MM.1S (cell line): ENCODE measurements around the gene RHBDL2.

ENCODE experiments used
- DNase-seq: peaks from one replicate; pipeline ENCODE4 v3.0.0-alpha.2; 2015
- H2AFZ ChIP-seq: fragments of 300-600 bp; sonication (generic); 2 replicates; pipeline ENCODE4 v1.6.0; 2016; ENCODE audit warnings: antibody characterized with exemption, low read length
- H3F3A ChIP-seq: fragments of 300-600 bp; sonication (generic); 2 replicates; pipeline ENCODE4 v1.6.1; 2016; ENCODE audit warnings: mild to moderate bottlenecking, antibody characterized with exemption, low read length, moderate library complexity, mixed read lengths; ENCODE audit not compliant: insufficient read depth
- H3K27ac ChIP-seq: fragments of 300-600 bp; sonication (generic); 2 replicates; pipeline ENCODE4 v1.5.1; 2016; ENCODE audit warnings: mild to moderate bottlenecking, low read length
- H3K27me3 ChIP-seq: fragments of 300-600 bp; sonication (generic); replicated peaks from 2 replicates; pipeline ENCODE4 v1.6.0; 2016; ENCODE audit warnings: low read length; ENCODE audit not compliant: insufficient read depth
- H3K36me3 ChIP-seq: fragments of 300-600 bp; sonication (generic); replicated peaks from 2 replicates; pipeline ENCODE4 v1.6.1; 2016; ENCODE audit warnings: mild to moderate bottlenecking, low read length, mixed read lengths; ENCODE audit not compliant: insufficient read depth
- H3K4me1 ChIP-seq: fragments of 300-600 bp; sonication (generic); 2 replicates; pipeline ENCODE4 v1.6.1; 2016; ENCODE audit warnings: low read length, mixed read lengths
- H3K4me2 ChIP-seq: fragments of 300-600 bp; sonication (generic); 2 replicates; pipeline ENCODE4 v1.6.0; 2016; ENCODE audit warnings: low read depth, low read length
- H3K4me3 ChIP-seq: fragments of 300-600 bp; sonication (generic); 2 replicates; pipeline ENCODE4 v1.5.1; 2016; ENCODE audit warnings: low read length, mixed read lengths
- H3K79me2 ChIP-seq: fragments of 300-600 bp; sonication (generic); 2 replicates; pipeline ENCODE4 v1.6.1; 2016; ENCODE audit warnings: mixed run types, low read length, mixed read lengths
- H3K9ac ChIP-seq: fragments of 300-600 bp; sonication (generic); 2 replicates; pipeline ENCODE4 v1.6.1; 2016; ENCODE audit warnings: low read length, mixed read lengths
- H3K9me2 ChIP-seq: fragments of 300-600 bp; sonication (generic); replicated peaks from 2 replicates; pipeline ENCODE4 v1.6.1; 2016; ENCODE audit warnings: mild to moderate bottlenecking, low read length, mixed read lengths; ENCODE audit not compliant: insufficient read depth
- H3K9me3 ChIP-seq: fragments of 300-600 bp; sonication (generic); replicated peaks from 2 replicates; pipeline ENCODE4 v1.6.1; 2016; ENCODE audit warnings: mild to moderate bottlenecking, low read length, mixed read lengths; ENCODE audit not compliant: insufficient read depth
- H4K20me1 ChIP-seq: fragments of 300-600 bp; sonication (generic); 2 replicates; pipeline ENCODE4 v1.6.1; 2016; ENCODE audit warnings: mild to moderate bottlenecking, low read length, moderate library complexity, mixed read lengths; ENCODE audit not compliant: insufficient read depth
- EZH2 ChIP-seq: fragments of 300-600 bp; sonication (generic); optimal IDR thresholded peaks from 2 replicates; pipeline ENCODE3; 2017; ENCODE audit warnings: low read depth, mild to moderate bottlenecking, antibody characterized with exemption, low read length, mixed read lengths
- EZH2phosphoT487 ChIP-seq: fragments of 300-600 bp; sonication (generic); IDR thresholded peaks from 2 replicates; pipeline ENCODE4 v1.6.1; 2018; ENCODE audit warnings: antibody characterized with exemption, low read length
- TF ChIP-seq, protein P1 (sequence below): fragments of 300-600 bp; sonication (generic); IDR thresholded peaks from 2 replicates; pipeline ENCODE4 v1.5.1; 2016; ENCODE audit warnings: antibody characterized with exemption, low read length, mixed read lengths

Gene RHBDL2

GRCh38 chr1:38929054-38929453, 12.6 kb downstream of the RHBDL2 start:
- Histone ChIP-seq H2AFZ (no peak overlapping the region), H3K79me2 (no peaks in the 10 kb centered on the region), H3K36me3 (no peaks in the 10 kb centered on the region), H3K9me2 (no peaks in the 10 kb centered on the region), H3F3A (no peaks in the 10 kb centered on the region), H3K4me1 (no peaks in the 10 kb centered on the region), H3K27me3 (no peaks in the 10 kb centered on the region), H3K4me2 (no peak overlapping the region), H3K4me3 (no peak overlapping the region), H4K20me1 (no peaks in the 10 kb centered on the region), H3K9ac (no peak overlapping the region), H3K9me3 (no peaks in the 10 kb centered on the region), H3K27ac (no peak overlapping the region)
- TF ChIP-seq EZH2 (no peak), EZH2phosphoT487 (no peak)
- TF ChIP-seq, protein P1, sequence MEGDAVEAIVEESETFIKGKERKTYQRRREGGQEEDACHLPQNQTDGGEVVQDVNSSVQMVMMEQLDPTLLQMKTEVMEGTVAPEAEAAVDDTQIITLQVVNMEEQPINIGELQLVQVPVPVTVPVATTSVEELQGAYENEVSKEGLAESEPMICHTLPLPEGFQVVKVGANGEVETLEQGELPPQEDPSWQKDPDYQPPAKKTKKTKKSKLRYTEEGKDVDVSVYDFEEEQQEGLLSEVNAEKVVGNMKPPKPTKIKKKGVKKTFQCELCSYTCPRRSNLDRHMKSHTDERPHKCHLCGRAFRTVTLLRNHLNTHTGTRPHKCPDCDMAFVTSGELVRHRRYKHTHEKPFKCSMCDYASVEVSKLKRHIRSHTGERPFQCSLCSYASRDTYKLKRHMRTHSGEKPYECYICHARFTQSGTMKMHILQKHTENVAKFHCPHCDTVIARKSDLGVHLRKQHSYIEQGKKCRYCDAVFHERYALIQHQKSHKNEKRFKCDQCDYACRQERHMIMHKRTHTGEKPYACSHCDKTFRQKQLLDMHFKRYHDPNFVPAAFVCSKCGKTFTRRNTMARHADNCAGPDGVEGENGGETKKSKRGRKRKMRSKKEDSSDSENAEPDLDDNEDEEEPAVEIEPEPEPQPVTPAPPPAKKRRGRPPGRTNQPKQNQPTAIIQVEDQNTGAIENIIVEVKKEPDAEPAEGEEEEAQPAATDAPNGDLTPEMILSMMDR: no peak
- DNase-seq: no peak

GRCh38 chr1:38926091-38926490, 15.5 kb downstream of the RHBDL2 start:
- DNase-seq: no peak
- H3K36me3 ChIP-seq: no peaks in the 10 kb centered on the region
- H4K20me1 ChIP-seq: no peaks in the 10 kb centered on the region
- no peak overlapping the region for H3K27ac ChIP-seq
- no peak overlapping the region for H2AFZ ChIP-seq
- TF ChIP-seq EZH2phosphoT487: no peak
- TF ChIP-seq, protein P1: no peak
- TF ChIP-seq EZH2: no peak
- no peaks in the 10 kb centered on the region for H3K9me3 ChIP-seq
- no peaks in the 10 kb centered on the region for H3F3A ChIP-seq
- no peaks in the 10 kb centered on the region for H3K4me1 ChIP-seq
- H3K27me3 ChIP-seq: no peaks in the 10 kb centered on the region
- H3K79me2 ChIP-seq: no peaks in the 10 kb centered on the region
- H3K9ac ChIP-seq: no peak overlapping the region
- H3K4me3 ChIP-seq: no peak overlapping the region
- H3K4me2 ChIP-seq: no peak overlapping the region
- no peaks in the 10 kb centered on the region for H3K9me2 ChIP-seq

DNA sequence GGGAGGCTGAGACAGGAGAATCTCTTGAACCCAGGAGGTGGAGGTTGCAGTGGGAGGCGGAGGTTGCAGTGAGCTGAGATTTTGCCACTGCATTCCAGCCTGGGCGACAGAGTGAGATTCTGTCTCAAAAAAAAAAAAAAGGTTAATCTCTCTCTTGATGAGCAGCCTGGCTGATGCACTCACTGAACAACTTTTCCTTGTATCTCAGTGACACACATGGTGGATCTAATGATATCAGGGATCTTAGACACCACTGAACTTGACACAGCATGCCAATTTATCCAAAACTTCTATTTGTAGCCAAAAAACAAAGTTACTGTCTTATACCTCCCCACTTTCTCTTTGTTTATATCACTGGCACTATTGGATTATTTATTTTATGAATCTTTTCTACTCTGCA, 16.2 kb downstream of the RHBDL2 start:
- no peaks in the 10 kb centered on the region for H3F3A ChIP-seq
- H3K36me3 ChIP-seq: no peaks in the 10 kb centered on the region
- no peak for DNase-seq
- H3K27me3 ChIP-seq: no peaks in the 10 kb centered on the region
- no peak overlapping the region for H3K27ac ChIP-seq
- H3K79me2 ChIP-seq: no peaks in the 10 kb centered on the region
- no peaks in the 10 kb centered on the region for H3K9me2 ChIP-seq
- no peaks in the 10 kb centered on the region for H3K9me3 ChIP-seq
- no peak overlapping the region for H2AFZ ChIP-seq
- no peaks in the 10 kb centered on the region for H4K20me1 ChIP-seq
- no peaks in the 10 kb centered on the region for H3K4me1 ChIP-seq
- H3K4me2 ChIP-seq: no peak overlapping the region
- no peak overlapping the region for H3K9ac ChIP-seq
- TF ChIP-seq, protein P1: no peak
- TF ChIP-seq EZH2phosphoT487 (no peak), EZH2 (no peak)
- no peak overlapping the region for H3K4me3 ChIP-seq
